Endothelial cell of coronary artery (primary cell): Measurements from ENCODE around the gene MAP4. TPM values are rescaled to one million over a fixed set of nuclear protein-coding genes. Genes with fewer than 3 reads are reported as not detected.

ENCODE experiments used
- total RNA-seq: library from RNA; depleted of rRNA; stranded (reverse); fragments of >200 nt; gene quantifications from 2 replicates; pipeline ENCODE4 v1.2.3, GENCODE V29; 2014

Gene MAP4, protein sequence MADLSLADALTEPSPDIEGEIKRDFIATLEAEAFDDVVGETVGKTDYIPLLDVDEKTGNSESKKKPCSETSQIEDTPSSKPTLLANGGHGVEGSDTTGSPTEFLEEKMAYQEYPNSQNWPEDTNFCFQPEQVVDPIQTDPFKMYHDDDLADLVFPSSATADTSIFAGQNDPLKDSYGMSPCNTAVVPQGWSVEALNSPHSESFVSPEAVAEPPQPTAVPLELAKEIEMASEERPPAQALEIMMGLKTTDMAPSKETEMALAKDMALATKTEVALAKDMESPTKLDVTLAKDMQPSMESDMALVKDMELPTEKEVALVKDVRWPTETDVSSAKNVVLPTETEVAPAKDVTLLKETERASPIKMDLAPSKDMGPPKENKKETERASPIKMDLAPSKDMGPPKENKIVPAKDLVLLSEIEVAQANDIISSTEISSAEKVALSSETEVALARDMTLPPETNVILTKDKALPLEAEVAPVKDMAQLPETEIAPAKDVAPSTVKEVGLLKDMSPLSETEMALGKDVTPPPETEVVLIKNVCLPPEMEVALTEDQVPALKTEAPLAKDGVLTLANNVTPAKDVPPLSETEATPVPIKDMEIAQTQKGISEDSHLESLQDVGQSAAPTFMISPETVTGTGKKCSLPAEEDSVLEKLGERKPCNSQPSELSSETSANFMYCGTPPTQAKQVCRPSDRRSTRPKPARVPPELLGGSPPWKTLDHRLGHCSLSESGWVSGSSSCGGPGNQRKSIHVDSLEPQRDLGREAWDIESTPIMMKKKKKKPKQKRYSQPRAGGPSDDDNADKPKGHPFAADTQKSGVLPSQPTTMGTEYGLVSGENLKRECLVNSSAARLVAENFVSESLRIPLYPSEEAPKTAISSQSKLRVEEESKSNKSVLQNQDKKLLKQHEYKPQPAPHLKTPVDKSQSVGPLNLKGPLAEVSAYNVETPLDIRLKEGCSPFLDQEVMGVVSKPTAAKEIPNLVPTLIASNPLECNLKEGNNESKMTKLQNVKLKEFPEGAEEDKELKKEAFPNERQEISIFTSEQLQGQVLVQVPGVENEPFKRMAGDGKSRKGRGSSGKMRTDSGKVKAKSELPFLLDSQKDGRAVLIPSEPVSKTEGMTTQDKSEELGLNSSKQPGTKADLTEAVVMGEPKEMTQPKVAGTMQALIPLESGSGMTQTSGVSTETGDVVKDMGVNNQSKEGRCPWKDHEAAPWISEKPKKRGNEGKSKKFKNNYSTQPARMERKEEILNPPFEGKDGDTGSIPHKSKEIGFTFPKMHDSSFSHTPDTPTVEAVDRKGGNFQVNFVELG (N-terminal part only)
- 56.0 and 83.9 TPM in 2 replicates for total RNA-seq

DNA sequence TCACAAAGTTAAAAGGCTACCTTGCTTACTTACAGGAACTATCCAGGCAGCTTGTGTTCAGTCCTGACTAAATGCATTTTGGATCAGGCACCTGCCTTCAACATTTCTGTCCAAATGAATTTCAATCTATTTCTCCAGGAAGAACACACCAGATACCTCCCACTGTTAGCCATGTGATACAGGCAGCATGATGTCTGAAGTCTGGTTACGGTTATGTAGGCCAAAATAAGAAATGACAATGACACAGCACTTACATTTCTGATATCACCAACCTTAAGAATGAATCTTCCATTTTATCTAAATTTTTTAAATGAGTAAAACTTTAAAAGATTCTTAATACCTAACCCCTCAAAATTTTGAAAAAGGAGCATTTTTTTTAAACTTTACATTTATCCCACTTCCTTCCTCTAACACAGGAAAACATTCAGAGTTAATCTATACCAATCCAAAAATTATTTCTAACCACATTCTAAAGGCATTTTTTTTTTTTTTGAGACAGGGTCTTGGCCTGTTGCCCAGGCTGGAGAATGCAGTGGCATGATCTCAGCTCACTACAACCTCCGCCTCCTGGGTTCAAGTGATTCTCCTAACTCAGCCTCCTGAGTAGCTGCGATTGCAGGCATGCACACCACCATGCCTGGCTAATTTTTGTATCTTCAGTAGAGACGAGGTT lies at the start of gene MAP4:
Gene MAP4 (minus strand): TSS at position 116 of the 673 bp plus-strand sequence. CDS start 17,556 bp downstream, outside the sequence.

DNA sequence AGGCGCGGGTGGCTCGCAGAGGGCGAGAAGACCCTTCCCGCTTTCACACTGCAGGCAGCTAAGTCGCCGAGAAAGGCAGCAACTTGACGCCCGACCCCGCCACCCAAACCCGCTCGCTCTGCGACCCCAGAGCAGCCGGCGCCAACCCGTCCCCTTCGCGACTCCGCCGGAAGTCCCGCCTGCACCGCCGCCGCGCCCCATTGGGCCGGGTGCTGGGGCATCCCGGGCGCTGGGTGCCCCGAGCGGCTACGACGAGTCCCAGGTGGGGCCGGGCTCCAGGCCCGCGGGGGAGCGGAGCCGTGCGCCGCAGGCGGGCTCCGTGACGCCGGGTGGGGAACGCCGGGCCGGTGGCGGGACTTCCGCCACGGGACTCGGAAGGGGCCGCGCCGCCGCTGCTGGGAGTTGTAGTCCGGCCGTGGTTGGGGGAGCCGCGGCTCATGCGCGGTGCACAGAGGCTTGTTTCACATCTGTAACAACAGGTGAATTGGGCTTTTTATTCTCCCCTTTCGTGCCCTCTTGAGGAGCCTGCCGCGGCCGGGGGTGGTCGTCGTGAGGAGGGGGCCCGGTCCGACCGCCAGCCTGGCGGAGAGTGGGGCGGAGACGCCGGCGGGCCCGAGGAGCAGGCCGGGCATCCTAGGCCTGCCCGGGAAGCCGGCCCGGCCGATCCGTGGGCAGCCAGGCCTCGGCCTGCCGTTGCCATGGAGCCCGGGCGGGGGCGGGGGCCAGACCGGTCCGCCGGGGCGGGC lies 213.3 kb downstream of the MAP4 start, which contains the start of gene DHX30:
Gene DHX30 (plus strand): TSS at position 405 of the 746 bp plus-strand sequence. CDS start 7,546 bp downstream, outside the sequence.

Other genes with a start within 250 kb of the MAP4 start
- 35.5 and 44.9 TPM in 2 replicates for gene SMARCC1, start 234.5 kb downstream of the MAP4 start, total RNA-seq
- 69.8 and 70.8 TPM in 2 replicates for gene DHX30, start 213.3 kb downstream of the MAP4 start, total RNA-seq
- 5.9 and 12.4 TPM in 2 replicates for gene CDC25A, start 172.0 kb upstream of the MAP4 start, total RNA-seq
- gene CAMP, start 207.1 kb upstream of the MAP4 start, total RNA-seq, result not detected in 2 replicates
- 4.5 and 6.8 TPM in 2 replicates for gene ZNF589, start 224.7 kb upstream of the MAP4 start, total RNA-seq